GM23338 (cell line): Measurements from ENCODE around the gene PPP1R9A.

Source experiments
- CREB1 ChIP-seq: fragments of 250-450 bp; sonication (Bioruptor Pico); IDR thresholded peaks from 2 replicates; pipeline ENCODE4 v1.5.0; 2020; ENCODE audit warnings: low read depth, mild to moderate bottlenecking, moderate library complexity
- CTCF ChIP-seq, 2 experiments: fragments of 200-600 bp in 1 of 2; sonication (generic) in 1 of 2; conservative IDR thresholded peaks; 2 replicates each; pipeline versions ENCODE4 v1.5.1 to v1.6.1; 2016 to 2017; ENCODE audit warnings: antibody characterized with exemption in 2 of 2, low read depth in 2 of 2, mild to moderate bottlenecking in 2 of 2, moderate library complexity in 1 of 2
- ETS1 ChIP-seq: IDR thresholded peaks from 2 replicates; pipeline ENCODE4 v1.6.1; 2016; ENCODE audit warnings: antibody characterized with exemption
- EZH2 ChIP-seq: fragments of 200-600 bp; sonication (generic); IDR thresholded peaks from one replicate; pipeline ENCODE4 v1.8.0; 2017; ENCODE audit warnings: antibody characterized with exemption, mild to moderate bottlenecking, low read depth; ENCODE audit not compliant: unreplicated experiment
- EZH2phosphoT487 ChIP-seq: fragments of 200-600 bp; sonication (generic); IDR thresholded peaks from one replicate; pipeline ENCODE4 v1.8.1; 2018; ENCODE audit warnings: antibody characterized with exemption; ENCODE audit not compliant: unreplicated experiment
- JUNB ChIP-seq: IDR thresholded peaks from one replicate; pipeline ENCODE4 v1.6.1; 2016; ENCODE audit warnings: antibody characterized with exemption; ENCODE audit not compliant: unreplicated experiment
- NANOG ChIP-seq: IDR thresholded peaks from 2 replicates; pipeline ENCODE4 v1.6.1; 2016; ENCODE audit warnings: antibody characterized with exemption, borderline replicate concordance
- POLR2AphosphoS5 ChIP-seq: IDR thresholded peaks from 2 replicates; pipeline ENCODE4 v1.6.1; 2016; ENCODE audit warnings: antibody characterized with exemption, low read depth
- REST ChIP-seq: IDR thresholded peaks from one replicate; pipeline ENCODE4 v1.6.1; 2018; ENCODE audit warnings: antibody characterized with exemption; ENCODE audit not compliant: unreplicated experiment
- STAT1 ChIP-seq: IDR thresholded peaks from one replicate; pipeline ENCODE4 v1.6.1; 2016; ENCODE audit warnings: antibody characterized with exemption; ENCODE audit not compliant: unreplicated experiment
- ZNF114 ChIP-seq: fragments of 250-450 bp; sonication (Bioruptor Pico); IDR thresholded peaks from 2 replicates; pipeline ENCODE4 v1.5.0; 2020; ENCODE audit warnings: mild to moderate bottlenecking, moderate library complexity
- ZNF331 ChIP-seq: fragments of 250-450 bp; sonication (Bioruptor Pico); IDR thresholded peaks from 2 replicates; pipeline ENCODE4 v1.5.0; 2020; ENCODE audit warnings: low read depth, mild to moderate bottlenecking, moderate library complexity
- ZNF462 ChIP-seq: fragments of 250-450 bp; sonication (Bioruptor Pico); IDR thresholded peaks from 2 replicates; pipeline ENCODE4 v1.5.0; 2020; ENCODE audit warnings: mild to moderate bottlenecking, moderate library complexity

- no peak for TF ChIP-seq CTCF (conservative IDR thresholded peaks at IDR 0.05; ENCODE audit: low read depth in 2 of 2)
- TF ChIP-seq STAT1, result no peak
- no peak for TF ChIP-seq EZH2
- no peak for TF ChIP-seq REST
- no peak for TF ChIP-seq ZNF331
- TF ChIP-seq POLR2AphosphoS5, result no peak
- no peak for TF ChIP-seq JUNB
- TF ChIP-seq ZNF462, result no peak
- TF ChIP-seq EZH2phosphoT487, result no peak
- TF ChIP-seq ETS1, result no peak
- TF ChIP-seq CREB1 (CRISPR knock-in tag), result no peak
- no peak for TF ChIP-seq ZNF114 (CRISPR knock-in tag)
- no peak for TF ChIP-seq NANOG
Measured at GRCh38 chr7:94974423-94974822, 67.0 kb downstream of the PPP1R9A start.
